HL-60 (cell line): ENCODE results near the gene WWC1.

ENCODE experiments used
- DNase-seq, 2 experiments: peaks; one replicate each; pipeline ENCODE4 v3.0.0-alpha.2; 2010 to 2020; ENCODE audit warnings: low read depth in 1 of 2, low spot score in 1 of 2
- H3K27ac ChIP-seq: fragments of 250-450 bp; sonication (Bioruptor Pico); replicated peaks from 2 replicates; pipeline ENCODE4 v1.5.1; 2020; ENCODE audit warnings: mild to moderate bottlenecking, moderate library complexity
- H3K27me3 ChIP-seq: fragments of 250-450 bp; sonication (Bioruptor Pico); 2 replicates; pipeline ENCODE4 v1.5.1; 2021; ENCODE audit warnings: mild to moderate bottlenecking, moderate library complexity; ENCODE audit not compliant: insufficient read depth, poor library complexity, severe bottlenecking
- H3K4me3 ChIP-seq: replicated peaks from 2 replicates; pipeline ENCODE4 v1.5.1; 2011; ENCODE audit warnings: mild to moderate bottlenecking, control low read depth, low read length; ENCODE audit not compliant: insufficient read depth
- CTCF ChIP-seq: IDR thresholded peaks from one replicate; pipeline ENCODE4 v1.5.1; 2011; ENCODE audit warnings: low read length, control low read depth, inconsistent platforms; ENCODE audit not compliant: insufficient read depth
- GABPA ChIP-seq: IDR thresholded peaks from 2 replicates; pipeline ENCODE4 v1.6.1; 2012; ENCODE audit warnings: low read depth
- POLR2AphosphoS5 ChIP-seq: IDR thresholded peaks from 2 replicates; pipeline ENCODE4 v1.6.1; 2012; ENCODE audit warnings: low read depth
- REST ChIP-seq: IDR thresholded peaks from 2 replicates; pipeline ENCODE4 v1.6.1; 2012; ENCODE audit warnings: low read depth; ENCODE audit not compliant: insufficient replicate concordance
- SPI1 ChIP-seq: IDR thresholded peaks from 2 replicates; pipeline ENCODE4 v1.6.1; 2012; ENCODE audit warnings: low read depth, mild to moderate bottlenecking, borderline replicate concordance

The WWC1 gene

GRCh38 chr5:168353216-168353957, 61.9 kb downstream of the WWC1 start:
- DNase-seq, result no peak
- TF ChIP-seq CTCF (no peak), REST (no peak)
- H3K27ac ChIP-seq, result no peak overlapping the region
- H3K4me3 ChIP-seq, result no peak overlapping the region
- no peaks in the 10 kb centered on the region for H3K27me3 ChIP-seq

GRCh38 chr5:168354397-168354796, 63.0 kb downstream of the WWC1 start:
- no peak for DNase-seq
- Histone ChIP-seq H3K4me3 (no peak overlapping the region), H3K27ac (no peak overlapping the region), H3K27me3 (no peaks in the 10 kb centered on the region)
- TF ChIP-seq SPI1 (no peak), CTCF (no peak), GABPA (no peak), POLR2AphosphoS5 (no peak), REST (no peak)

- Histone ChIP-seq H3K4me3 (no peak overlapping the region), H3K27ac (no peak overlapping the region), H3K27me3 (no peaks in the 10 kb centered on the region)
- DNase-seq, result no peak
- no peak for TF ChIP-seq SPI1
Observed at GRCh38 chr5:168356171-168356570, 64.7 kb downstream of the WWC1 start.

- no peak overlapping the region for H3K27ac ChIP-seq
- no peak overlapping the region for H3K4me3 ChIP-seq
- no peaks in the 10 kb centered on the region for H3K27me3 ChIP-seq
- DNase-seq, result no peak
- TF ChIP-seq SPI1, result no peak
- no peak for TF ChIP-seq CTCF
- no peak for TF ChIP-seq POLR2AphosphoS5
- TF ChIP-seq GABPA, result no peak
- TF ChIP-seq REST, result no peak
Observed at GRCh38 chr5:168356592-168356991, 65.1 kb downstream of the WWC1 start.
